Ureter (tissue), 1 donor: ENCODE data around the gene IGFBP1. TPM values are rescaled to one million over a fixed set of nuclear protein-coding genes. Genes with fewer than 3 reads are reported as not detected.
"Not testable (repeated sequence)": the region's sequence is repeated elsewhere in the genome, so short reads cannot be mapped to it uniquely, and the experiment has no call there.

Experiments
- DNase-seq: peaks from one replicate; pipeline ENCODE4 v3.0.0-alpha.2; 2020; ENCODE audit warnings: low spot score
- total RNA-seq: library from RNA; stranded (reverse); gene quantifications from one replicate; pipeline ENCODE4 v1.2.4, GENCODE V29; 2023
- donor health status: DM: yes; HTN: yes; CAD: no.

Gene IGFBP1
- total RNA-seq, 1 donor from 2014 or later, result not detected

DNA sequence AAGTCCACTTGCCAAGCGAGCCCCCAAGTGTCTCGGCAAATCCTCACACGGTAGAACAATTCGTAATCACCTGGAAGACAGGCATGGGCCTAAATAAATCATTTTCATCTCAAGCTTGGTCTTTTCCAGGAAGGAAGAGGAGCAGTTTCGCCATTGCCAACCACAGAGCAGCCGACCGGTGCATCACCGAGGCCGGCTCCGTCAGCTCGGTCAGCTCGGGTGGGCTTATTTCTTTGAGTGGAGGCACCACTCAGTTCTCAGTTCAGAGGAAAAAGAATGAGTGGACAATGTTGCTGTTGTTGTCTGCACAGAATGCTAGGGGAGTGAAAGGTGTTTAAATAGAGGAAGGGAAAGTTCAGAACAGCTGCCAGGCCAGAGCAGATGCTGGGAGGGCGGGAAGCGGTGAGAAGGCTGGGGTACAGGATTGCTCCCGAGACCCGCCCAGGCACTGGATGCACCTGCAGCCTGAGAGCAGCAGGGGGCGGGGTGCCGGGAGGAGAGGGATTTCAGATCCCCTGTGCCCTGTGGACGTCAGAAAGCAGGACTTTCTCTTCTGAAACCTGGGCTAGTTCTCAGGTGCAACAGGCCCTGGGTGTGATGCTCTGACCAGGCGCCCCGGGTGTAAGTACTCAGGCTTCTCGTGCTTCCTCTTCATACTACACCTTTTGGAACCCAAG is 50.5 kb downstream of the IGFBP1 start:
- no peak for DNase-seq

- no peak for DNase-seq
These were observed 51.3 kb downstream of the IGFBP1 start for GRCh38 chr7:45939574-45939973.

- DNase-seq, result not testable (repeated sequence)
These were observed 52.0 kb downstream of the IGFBP1 start for GRCh38 chr7:45940237-45940781.

DNA sequence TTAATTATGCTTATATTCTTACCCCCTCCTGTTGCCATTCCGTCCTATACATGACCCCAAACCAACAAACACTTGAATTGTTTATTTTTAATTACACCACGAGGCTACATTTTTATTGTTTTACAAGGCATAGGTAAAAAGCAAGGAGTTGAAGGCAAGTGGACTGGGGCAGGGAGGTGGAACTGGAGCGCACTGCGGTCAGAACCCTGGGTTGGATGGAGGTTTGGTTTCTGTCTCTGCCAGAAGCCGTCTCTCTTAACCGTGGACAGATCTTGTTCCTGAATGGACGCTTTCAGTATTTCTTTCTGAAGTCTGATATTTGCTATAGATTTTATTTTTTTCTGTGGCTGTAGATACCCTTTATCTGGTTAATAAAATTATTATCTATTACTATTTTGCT is 52.7 kb downstream of the IGFBP1 start:
- DNase-seq, result no peak

Other genes with a start within 250 kb of the IGFBP1 start
- gene CCDC201, start 15.4 kb upstream of the IGFBP1 start, total RNA-seq, result not detected
- 445 TPM for gene IGFBP3, start 32.8 kb downstream of the IGFBP1 start, total RNA-seq